Midbrain (tissue), 1 donor: ENCODE results near the gene ARHGAP26.
"Not testable (repeated sequence)": the region's sequence is repeated elsewhere in the genome, so short reads cannot be mapped to it uniquely, and the experiment has no call there.

Experiments
- DNase-seq: peaks from one replicate; lab custom pipeline; 2025; lab: John Stamatoyannopoulos, UW

The ARHGAP26 gene

GRCh38 chr5:143182901-143183820 lies 413.0 kb downstream of the ARHGAP26 start:
- no peak for DNase-seq

DNA sequence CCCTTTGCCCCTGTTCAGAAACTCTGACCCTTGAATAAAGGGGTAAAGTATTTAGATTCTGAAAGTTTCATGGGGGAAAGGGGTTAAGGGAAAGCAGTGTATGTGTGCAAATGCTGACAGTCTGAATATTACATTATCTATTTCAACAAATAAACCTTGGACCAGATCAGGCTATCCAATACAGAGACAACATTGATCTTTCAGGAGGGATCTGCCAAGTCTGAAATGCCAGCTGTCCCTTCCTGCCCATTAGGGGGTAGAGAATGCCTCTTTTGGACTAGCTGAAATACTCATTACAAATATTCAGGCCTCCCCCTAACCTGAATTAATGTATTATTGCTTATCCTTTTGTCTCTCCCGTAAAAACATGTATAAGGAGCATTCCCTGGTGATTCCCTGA lies 413.8 kb downstream of the ARHGAP26 start:
- no peak for DNase-seq

DNA sequence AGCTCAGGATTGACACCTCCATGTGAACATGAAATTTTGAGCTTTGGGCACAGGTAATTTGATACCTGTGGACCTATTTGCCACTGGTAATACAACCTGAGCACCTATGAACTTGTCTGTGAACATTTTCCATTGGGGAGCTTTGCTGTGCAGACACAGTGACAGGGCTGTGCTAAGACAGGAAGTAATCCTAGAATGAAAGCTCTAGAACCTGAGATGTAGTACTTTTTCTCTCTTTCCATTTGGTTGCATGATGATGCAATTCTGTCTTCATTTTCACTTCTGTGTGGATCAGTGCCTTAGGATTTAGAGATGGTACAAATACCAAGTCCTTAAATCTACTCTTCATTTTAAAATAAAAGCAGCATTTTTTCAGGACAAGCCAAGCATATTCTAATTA lies 416.4 kb downstream of the ARHGAP26 start:
- DNase-seq: no peak

DNA sequence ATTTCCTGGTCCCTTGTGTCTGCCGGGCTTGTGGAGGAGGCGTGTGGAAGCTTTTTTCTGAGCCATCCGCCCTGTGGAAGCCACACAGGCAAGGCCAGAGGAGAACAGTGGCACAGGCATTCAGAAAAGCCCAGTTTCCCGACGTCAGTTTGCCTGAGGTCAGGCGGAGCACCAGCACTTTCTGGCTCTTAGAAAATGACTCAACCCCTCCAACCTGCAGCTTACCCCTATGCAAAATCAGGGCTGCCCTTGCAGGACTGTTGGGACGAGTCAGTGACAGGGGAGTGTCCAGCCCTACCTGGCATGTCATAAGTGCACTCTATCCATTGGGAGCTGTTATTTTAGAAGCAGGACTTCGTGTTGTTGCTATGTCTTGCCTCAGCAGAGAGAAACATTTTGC lies 417.3 kb downstream of the ARHGAP26 start:
- DNase-seq: no peak

DNA sequence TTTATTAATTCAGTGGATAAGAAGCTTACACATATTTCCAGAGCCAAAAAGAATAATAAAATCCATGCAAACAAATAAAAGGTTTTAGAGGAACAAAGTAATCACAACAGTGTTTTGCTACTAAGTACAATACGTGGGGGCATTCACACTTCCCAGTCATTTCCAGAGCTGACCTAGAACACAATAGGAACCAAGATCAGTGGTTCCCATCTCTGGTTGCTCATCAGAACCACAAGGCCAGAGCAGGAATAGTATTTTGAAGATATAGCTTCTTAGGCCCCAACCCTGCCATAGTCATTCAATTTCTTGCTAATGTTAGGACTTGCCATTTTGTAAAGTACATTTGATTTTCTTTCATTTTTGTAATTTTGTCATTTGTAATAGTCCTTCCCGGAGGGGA lies 417.9 kb downstream of the ARHGAP26 start:
- DNase-seq: no peak

DNA sequence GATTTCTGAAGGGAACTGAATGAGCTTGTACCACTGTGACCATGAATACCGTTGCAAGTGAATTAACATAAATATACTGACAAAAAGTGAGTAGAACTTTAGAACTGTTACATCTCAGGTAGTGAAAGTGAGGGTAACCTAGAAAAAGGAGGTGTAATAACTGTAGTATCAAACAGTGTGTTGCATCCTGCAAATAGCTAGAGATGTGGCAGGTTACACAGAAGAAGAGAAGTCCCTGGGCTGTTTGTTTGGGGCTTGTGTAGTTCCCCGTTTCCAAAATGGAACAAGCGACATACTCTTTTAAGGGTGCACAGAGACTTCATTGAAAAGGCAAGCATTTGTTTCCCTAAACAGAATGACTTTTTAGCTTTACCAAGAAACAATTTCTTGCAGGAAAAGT lies 418.5 kb downstream of the ARHGAP26 start:
- no peak for DNase-seq

GRCh38 chr5:143190260-143190810 lies 420.2 kb downstream of the ARHGAP26 start:
- DNase-seq: no peak

- DNase-seq: no peak
Measured at GRCh38 chr5:143191720-143192119, 421.5 kb downstream of the ARHGAP26 start.

DNA sequence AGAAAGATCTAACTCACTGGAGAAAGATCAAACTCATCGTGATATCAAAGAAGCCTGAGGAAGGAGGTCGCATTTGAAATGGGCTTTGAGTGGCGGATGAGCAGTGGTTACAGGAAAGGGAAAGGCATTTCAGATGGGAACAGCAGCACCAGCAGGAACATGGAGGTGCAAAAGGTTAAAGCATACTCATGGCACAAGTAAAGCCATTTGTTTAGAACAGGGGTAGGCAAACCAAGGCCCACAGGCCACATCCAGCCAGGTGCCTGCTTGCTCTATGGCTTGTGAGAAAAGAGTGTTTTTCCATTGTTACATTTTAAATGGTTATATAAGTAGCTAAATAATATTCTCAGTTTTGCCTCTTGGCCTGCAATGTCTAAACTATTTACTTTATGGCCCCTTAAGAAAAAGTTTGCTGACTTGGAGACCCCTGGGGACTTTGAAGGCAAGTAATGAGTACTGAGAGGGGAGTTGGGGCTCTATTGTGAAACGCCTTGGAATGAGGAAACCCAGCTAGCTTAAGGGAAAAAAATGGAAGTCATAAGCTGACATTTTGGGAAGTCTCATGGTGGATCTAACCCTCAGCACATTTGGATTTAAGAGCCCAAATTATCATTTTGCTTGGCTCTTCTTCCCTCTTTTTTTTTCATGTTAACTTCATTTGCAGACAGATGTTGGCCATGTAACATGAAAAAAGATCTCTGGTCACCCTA lies 422.2 kb downstream of the ARHGAP26 start:
- no peak for DNase-seq

DNA sequence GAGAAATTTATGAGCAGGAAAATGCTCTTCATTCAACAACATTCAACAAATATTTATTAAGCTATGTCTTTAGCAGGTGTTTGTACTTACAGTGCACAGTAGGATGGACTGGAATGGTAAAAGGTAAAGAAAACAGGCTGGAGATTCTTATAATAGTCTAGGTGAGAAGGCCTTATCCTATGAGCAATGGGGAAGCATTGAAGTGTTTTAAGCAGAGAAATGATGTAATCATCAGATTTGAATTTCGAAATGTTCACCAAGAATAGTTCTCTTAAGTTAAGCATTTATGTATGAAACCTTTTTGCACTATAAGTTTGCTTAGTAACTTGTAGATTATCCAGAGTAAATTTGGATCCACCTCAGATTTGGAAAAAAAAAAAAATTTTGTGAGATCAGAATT lies 424.0 kb downstream of the ARHGAP26 start:
- DNase-seq: no peak

- DNase-seq: no peak
Measured at GRCh38 chr5:143194713-143195112, 424.5 kb downstream of the ARHGAP26 start.

GRCh38 chr5:143195491-143195890 lies 425.3 kb downstream of the ARHGAP26 start:
- DNase-seq: no peak

DNA sequence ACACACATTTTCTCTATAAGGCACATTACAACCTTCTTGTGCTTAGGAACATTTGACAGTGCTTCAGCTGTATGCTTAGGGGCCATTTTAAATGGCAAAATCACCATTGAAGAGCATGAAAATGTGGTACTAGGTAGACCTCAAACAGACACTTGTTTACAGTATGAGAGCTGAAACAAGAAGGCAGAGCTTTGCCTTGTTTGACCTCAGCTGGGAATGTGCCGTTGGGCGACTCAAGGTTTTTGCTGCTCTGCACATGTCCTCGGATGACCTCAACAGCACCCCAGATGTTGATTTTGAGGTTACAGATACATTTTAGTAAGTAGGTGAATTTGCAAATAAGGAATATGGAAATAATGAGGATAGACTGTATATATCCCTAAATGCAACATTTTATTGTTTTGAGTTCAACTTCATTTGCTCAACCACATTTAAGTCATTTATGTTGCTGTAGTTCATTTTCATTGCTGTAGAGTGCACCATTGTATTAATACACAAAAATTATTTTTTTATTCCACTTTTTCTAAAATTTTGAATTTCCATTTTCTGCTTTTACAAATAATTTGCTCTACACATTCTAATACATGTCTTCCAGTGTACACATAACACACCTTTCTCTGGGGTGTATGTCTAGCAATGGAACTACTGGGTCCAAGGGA lies 426.6 kb downstream of the ARHGAP26 start:
- no peak for DNase-seq

GRCh38 chr5:143197260-143197656 lies 427.1 kb downstream of the ARHGAP26 start:
- DNase-seq: no peak

DNA sequence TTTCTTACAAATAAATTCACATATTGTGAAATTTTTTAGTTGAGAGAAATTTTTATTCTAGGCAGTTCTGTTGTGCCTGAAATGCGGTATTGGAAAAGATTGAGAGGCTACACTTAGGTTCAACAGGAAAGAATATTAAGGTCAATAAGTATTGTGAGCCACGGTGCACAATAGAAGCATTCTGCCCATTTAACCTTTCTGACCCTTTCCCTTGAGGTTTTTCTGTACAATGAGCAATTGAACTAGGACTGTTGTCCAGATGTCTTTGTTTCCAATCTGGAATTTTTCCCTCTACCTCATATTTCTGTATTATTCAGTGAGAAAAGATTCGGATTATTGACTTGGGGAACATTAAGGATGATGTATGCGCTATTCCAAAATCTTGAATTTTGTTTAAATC lies 428.2 kb downstream of the ARHGAP26 start:
- no peak for DNase-seq

GRCh38 chr5:143199161-143199560 lies 429.0 kb downstream of the ARHGAP26 start:
- DNase-seq: no peak

DNA sequence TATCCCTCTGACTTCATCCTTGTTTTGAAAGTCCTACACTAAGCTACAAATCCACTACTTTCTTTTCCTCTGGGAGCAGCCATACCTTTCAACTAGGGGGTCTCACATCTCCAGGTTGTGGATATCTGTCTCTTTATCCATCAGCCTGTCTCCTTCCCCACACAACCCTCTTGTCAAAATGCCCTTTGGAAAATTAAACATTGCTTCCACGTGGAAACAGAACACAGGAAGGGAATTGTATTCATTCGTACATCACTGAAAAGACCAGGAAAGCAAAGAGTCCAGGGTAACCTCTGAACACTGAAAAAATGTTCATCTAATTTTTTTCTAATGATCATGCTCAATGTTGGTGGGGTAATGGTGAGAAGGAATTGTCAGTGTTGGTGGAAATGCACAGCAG lies 429.7 kb downstream of the ARHGAP26 start:
- DNase-seq: no peak

- DNase-seq: no peak
Measured at GRCh38 chr5:143200781-143201398, 430.7 kb downstream of the ARHGAP26 start.

DNA sequence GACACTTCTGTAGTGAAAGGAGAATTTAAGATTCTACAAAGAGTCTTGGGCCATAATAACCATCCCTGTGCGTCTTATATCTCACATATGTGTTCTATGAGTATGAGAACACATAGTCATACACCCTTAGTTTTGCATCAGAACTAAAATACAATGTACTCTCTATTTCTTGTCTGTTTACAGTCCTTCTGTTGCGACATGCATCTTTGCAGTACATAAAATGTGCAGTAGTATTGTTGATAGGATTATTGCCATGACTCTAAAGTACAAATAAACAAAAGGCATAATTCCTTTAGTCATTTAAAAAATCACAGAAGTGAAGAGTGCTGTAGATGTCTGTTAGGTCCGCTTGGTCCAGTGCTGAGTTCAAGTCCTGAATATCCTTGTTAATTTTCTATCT lies 431.4 kb downstream of the ARHGAP26 start:
- no peak for DNase-seq

GRCh38 chr5:143203301-143203956 lies 433.3 kb downstream of the ARHGAP26 start:
- not testable (repeated sequence) for DNase-seq

- no peak for DNase-seq
Measured at GRCh38 chr5:143204474-143205246, 434.5 kb downstream of the ARHGAP26 start.
